Right lobe of liver (tissue), 4 donors: Measurements from ENCODE around the gene CD164.

Source experiments
- POLR2A ChIP-seq: fragments of 450-650 bp; IDR thresholded peaks from one replicate; pipeline ENCODE4 v1.6.1; 2017; ENCODE audit warnings: antibody characterized with exemption, mild to moderate bottlenecking
- TF ChIP-seq, protein P1 (sequence below), 4 donors: fragments of 200-600 bp in 3 of 4; fragments of 450-650 bp in 1 of 4; IDR thresholded peaks; one replicate each; pipeline versions ENCODE4 v1.5.1 to v1.8.0; 2016 to 2022; ENCODE audit warnings: antibody characterized with exemption in 4 of 4, mild to moderate bottlenecking in 2 of 4
- donor health status: DM: no; HTN: no; CAD: no.
- donor health status: DM: no; HTN: no; CAD: no.
- donor health status: DM: no; HTN: yes; CAD: no.

DNA sequence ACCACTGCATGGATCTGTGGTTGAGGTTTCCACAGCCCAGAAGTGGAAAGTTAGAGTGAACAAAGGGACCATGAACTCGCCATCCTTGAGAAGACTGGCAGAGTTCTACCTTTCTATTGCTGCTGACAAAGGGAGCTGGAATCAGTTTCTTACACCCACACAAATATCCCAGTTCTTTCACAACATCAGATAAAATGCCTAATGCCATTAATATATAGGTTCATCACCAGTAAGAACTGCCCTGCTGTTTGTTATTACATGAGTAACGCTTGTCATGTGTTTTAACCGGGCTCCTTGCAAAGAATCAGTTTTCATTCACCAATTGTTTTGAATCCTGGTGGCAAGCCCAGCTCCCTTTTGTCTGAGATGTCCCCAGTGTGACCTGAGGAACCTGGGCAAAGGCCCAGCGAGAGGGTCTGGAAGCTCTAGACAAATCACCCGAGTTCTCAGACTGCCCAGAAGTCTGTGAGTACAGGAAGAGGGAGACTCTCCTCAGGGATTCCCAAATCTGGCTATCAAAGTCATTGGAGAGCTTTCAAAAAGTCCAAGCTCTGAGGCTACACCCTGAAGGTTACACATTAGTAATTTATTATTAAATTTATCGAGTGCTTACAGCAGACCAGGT is 7.5 kb upstream of the CD164 start:
- TF ChIP-seq, protein P1, sequence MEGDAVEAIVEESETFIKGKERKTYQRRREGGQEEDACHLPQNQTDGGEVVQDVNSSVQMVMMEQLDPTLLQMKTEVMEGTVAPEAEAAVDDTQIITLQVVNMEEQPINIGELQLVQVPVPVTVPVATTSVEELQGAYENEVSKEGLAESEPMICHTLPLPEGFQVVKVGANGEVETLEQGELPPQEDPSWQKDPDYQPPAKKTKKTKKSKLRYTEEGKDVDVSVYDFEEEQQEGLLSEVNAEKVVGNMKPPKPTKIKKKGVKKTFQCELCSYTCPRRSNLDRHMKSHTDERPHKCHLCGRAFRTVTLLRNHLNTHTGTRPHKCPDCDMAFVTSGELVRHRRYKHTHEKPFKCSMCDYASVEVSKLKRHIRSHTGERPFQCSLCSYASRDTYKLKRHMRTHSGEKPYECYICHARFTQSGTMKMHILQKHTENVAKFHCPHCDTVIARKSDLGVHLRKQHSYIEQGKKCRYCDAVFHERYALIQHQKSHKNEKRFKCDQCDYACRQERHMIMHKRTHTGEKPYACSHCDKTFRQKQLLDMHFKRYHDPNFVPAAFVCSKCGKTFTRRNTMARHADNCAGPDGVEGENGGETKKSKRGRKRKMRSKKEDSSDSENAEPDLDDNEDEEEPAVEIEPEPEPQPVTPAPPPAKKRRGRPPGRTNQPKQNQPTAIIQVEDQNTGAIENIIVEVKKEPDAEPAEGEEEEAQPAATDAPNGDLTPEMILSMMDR (IDR thresholded peaks at IDR 0.05), result no peak
- TF ChIP-seq POLR2A, result no peak
